Endothelial cell (in vitro differentiated cells): ENCODE measurements around the gene FANCE. TPM values are rescaled to one million over a fixed set of nuclear protein-coding genes. Genes with fewer than 3 reads are reported as not detected.

Experiments
- DNase-seq: peaks from one replicate; pipeline ENCODE4 v3.0.0; 2021; ENCODE audit warnings: low spot score
- H3K27ac Mint-ChIP-seq: one replicate; pipeline ENCODE4 v1.8.0; 2021; ENCODE audit warnings: mixed read lengths, inconsistent platforms; ENCODE audit not compliant: unreplicated experiment
- H3K27me3 Mint-ChIP-seq: one replicate; pipeline ENCODE4 v1.8.0; 2021; ENCODE audit warnings: mild to moderate bottlenecking, moderate library complexity, mixed read lengths, inconsistent platforms; ENCODE audit not compliant: unreplicated experiment
- H3K36me3 Mint-ChIP-seq: one replicate; pipeline ENCODE4 v1.8.0; 2021; ENCODE audit warnings: mild to moderate bottlenecking, low read depth, mixed read lengths, inconsistent platforms; ENCODE audit not compliant: unreplicated experiment
- H3K4me1 Mint-ChIP-seq: one replicate; pipeline ENCODE4 v1.8.0; 2021; ENCODE audit warnings: mild to moderate bottlenecking, mixed read lengths, inconsistent platforms; ENCODE audit not compliant: unreplicated experiment
- H3K4me3 Mint-ChIP-seq: one replicate; pipeline ENCODE4 v1.8.0; 2021; ENCODE audit warnings: mild to moderate bottlenecking, mixed read lengths, inconsistent platforms; ENCODE audit not compliant: unreplicated experiment
- H3K9me3 Mint-ChIP-seq: one replicate; pipeline ENCODE4 v1.8.0; 2021; ENCODE audit warnings: mixed read lengths, inconsistent platforms; ENCODE audit not compliant: unreplicated experiment
- total RNA-seq: library from RNA; stranded (reverse); fragmentation: NEBNext Ultra II Directional; extraction: Animal tissue kit (Norgen Biotek cat#: 25700); gene quantifications from one replicate; pipeline ENCODE4 v1.2.1, GENCODE V29; 2021; ENCODE audit not compliant: unreplicated experiment
- TF ChIP-seq, protein P1 (sequence below): fragments of 200-600 bp; sonication (generic); IDR thresholded peaks from one replicate; pipeline ENCODE4 v1.5.0; 2021; ENCODE audit warnings: antibody characterized with exemption; ENCODE audit not compliant: unreplicated experiment

FANCE gene
- total RNA-seq, 1 donor from 2014 or later, result 21.8 TPM

DNA sequence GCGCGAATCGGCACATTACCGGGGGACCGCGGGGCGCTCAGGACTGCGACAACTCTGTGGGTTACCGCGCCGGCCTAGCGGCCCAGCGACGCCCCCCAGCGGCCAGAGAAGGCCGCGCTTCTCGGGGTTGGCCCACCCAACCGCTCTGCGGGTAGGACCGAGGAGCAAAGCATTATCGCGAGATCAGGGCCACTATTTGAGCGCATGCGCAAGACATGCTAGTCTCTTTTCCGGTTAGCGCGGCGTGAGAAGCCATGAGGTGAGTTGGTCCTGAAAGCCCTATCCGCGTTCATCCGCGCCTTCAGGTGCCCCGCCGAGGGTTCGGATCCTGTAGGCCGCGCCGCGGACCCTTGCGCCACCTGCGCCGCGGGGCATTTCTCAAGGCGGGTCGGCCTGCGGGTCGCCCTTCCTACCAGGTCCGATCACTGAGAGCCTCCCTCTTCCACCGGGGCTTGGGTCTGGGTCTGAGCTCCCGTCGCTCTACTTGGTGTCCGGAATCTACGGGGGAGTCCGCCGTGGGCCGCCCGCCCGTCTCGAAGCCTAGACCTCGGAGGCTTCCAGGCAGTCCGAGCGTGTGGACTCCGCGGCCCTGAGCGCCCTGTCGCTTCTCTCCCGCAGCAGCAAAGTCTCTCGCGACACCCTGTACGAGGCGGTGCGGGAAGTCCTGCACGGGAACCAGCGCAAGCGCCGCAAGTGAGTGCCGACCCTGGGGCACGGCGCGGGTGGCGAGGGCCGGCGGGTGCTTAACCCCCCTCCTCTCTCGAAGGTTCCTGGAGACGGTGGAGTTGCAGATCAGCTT, 16.2 kb downstream of the FANCE start, which contains the start of gene RPL10A:
RPL10A (plus strand) TSS at position 221 of the 799 bp plus-strand sequence; CDS start at position 255, 34 bp downstream.
- Mint-ChIP-seq H3K27ac (peak within 1 kb of the TSS; percentile 94), H3K27me3 (peaks cover 4% of the 10 kb centered on the region), H3K4me1 (peaks cover 18% of the 10 kb centered on the region), H3K9me3 (no peaks in the 10 kb centered on the region), H3K4me3 (peak within 1 kb of the TSS; percentile 97), H3K36me3 (peaks cover 29% of the 10 kb centered on the region)
- TF ChIP-seq, protein P1, sequence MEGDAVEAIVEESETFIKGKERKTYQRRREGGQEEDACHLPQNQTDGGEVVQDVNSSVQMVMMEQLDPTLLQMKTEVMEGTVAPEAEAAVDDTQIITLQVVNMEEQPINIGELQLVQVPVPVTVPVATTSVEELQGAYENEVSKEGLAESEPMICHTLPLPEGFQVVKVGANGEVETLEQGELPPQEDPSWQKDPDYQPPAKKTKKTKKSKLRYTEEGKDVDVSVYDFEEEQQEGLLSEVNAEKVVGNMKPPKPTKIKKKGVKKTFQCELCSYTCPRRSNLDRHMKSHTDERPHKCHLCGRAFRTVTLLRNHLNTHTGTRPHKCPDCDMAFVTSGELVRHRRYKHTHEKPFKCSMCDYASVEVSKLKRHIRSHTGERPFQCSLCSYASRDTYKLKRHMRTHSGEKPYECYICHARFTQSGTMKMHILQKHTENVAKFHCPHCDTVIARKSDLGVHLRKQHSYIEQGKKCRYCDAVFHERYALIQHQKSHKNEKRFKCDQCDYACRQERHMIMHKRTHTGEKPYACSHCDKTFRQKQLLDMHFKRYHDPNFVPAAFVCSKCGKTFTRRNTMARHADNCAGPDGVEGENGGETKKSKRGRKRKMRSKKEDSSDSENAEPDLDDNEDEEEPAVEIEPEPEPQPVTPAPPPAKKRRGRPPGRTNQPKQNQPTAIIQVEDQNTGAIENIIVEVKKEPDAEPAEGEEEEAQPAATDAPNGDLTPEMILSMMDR, result peak; percentile 96
- DNase-seq, result peak; percentile 93

DNA sequence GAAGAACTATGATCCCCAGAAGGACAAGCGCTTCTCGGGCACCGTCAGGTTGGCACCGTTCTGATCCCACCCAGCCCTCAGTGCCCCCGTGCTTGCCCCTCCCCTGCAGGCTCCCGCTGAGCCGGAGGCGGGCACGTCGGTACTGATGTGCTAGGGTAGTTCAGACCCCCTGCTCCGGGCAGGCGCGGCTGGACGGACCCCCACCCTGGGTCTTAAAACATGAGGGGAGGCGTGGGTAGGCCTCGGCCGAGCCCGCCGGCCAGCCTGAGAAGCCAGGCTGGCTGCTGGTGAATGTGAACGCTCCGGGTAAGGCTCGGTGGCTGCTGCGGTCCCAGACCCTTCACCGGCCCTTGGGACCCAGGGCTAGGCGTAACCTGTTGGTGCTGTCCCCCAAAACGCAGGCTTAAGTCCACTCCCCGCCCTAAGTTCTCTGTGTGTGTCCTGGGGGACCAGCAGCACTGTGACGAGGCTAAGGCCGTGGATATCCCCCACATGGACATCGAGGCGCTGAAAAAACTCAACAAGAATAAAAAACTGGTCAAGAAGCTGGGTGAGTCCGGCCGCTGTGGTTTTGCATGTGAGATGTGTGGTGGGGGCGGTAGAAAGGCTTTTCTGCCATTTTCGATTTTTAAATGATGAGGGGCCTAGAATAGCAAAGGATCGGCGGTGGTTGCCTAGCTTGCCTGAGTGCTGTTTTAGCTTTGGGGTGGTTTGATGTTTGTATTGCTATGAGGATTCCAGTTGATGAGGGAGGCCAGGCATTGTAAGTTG, 17.0 kb downstream of the FANCE start:
- peak overlapping the region; percentile 97 for H3K4me3 Mint-ChIP-seq
- H3K27ac Mint-ChIP-seq, result peak overlapping the region; percentile 74
- H3K9me3 Mint-ChIP-seq, result no peaks in the 10 kb centered on the region
- peaks cover 4% of the 10 kb centered on the region for H3K27me3 Mint-ChIP-seq
- H3K36me3 Mint-ChIP-seq, result peaks cover 23% of the 10 kb centered on the region
- H3K4me1 Mint-ChIP-seq, result peaks cover 18% of the 10 kb centered on the region
- DNase-seq, result no peak
- TF ChIP-seq, protein P1, result no peak

DNA sequence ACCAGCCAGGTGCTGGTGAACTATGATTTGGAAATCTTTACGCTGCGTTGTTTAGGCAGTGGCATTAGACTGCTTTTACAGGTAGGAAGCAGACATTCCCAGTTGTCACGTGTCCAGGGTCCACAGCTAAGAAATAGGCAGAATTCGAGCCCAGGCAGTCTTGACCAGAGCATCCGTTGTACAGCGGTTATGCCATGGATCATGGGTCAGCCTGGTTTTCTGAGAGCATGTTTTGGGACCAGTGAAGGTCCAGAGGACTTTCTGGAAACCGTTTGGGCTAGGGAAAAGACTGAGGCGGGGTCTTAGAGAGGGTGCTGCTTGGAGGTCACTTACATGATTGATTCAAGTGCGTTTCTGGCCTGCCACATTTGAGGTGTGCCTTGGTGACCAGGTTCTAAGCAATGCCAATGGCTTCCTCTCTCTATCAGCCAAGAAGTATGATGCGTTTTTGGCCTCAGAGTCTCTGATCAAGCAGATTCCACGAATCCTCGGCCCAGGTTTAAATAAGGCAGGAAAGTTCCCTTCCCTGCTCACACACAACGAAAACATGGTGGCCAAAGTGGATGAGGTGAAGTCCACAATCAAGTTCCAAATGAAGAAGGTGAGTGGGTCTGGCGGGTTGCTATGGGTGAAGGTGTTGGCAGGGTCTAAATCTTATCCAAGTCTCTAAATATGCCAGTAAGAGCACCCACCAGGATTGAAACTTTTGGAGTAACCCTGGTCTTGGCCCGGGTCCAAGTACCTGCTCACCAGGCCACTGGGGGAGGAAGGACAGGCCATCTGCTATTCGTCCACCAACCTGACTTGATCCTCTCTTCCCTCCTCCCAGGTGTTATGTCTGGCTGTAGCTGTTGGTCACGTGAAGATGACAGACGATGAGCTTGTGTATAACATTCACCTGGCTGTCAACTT, 17.9 kb downstream of the FANCE start:
- Mint-ChIP-seq H3K27ac (peak overlapping the region; percentile 74), H3K36me3 (peaks cover 23% of the 10 kb centered on the region), H3K4me1 (peaks cover 18% of the 10 kb centered on the region), H3K4me3 (peak overlapping the region; percentile 97), H3K9me3 (no peaks in the 10 kb centered on the region), H3K27me3 (peaks cover 4% of the 10 kb centered on the region)
- TF ChIP-seq, protein P1, result no peak
- DNase-seq, result no peak

DNA sequence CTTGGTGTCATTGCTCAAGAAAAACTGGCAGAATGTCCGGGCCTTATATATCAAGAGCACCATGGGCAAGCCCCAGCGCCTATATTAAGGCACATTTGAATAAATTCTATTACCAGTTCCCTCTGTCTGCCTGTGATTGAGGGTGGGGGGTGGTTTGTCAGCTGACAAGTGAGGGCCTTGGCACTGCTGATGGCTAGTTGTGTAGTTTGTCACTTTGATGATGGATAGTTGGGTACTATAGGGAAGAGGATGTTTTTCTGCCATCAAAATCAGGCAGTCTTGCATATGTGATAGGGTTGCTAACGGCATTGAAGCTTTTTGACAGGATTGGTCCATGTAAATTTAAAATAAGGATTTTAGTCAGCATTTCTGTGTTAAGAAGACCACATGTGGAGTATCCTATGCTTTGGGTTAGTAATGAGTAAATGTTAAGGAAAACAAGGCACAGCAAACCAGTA, 18.6 kb downstream of the FANCE start:
- Mint-ChIP-seq H3K4me1 (peaks cover 18% of the 10 kb centered on the region), H3K36me3 (peaks cover 23% of the 10 kb centered on the region), H3K27ac (no peak overlapping the region), H3K9me3 (no peaks in the 10 kb centered on the region), H3K27me3 (peaks cover 6% of the 10 kb centered on the region), H3K4me3 (peak overlapping the region; percentile 97)
- TF ChIP-seq, protein P1, result no peak
- DNase-seq, result no peak
